ENCODE data around the gene C19orf47. TPM values are rescaled to one million over a fixed set of nuclear protein-coding genes. Genes with fewer than 3 reads are reported as not detected.
"Not testable (repeated sequence)": the region's sequence is repeated elsewhere in the genome, so short reads cannot be mapped to it uniquely, and the experiment has no call there.

C19orf47 gene
- total RNA-seq, 2 donors from 2014 or later, result 20.8 to 27.3 TPM

DNA sequence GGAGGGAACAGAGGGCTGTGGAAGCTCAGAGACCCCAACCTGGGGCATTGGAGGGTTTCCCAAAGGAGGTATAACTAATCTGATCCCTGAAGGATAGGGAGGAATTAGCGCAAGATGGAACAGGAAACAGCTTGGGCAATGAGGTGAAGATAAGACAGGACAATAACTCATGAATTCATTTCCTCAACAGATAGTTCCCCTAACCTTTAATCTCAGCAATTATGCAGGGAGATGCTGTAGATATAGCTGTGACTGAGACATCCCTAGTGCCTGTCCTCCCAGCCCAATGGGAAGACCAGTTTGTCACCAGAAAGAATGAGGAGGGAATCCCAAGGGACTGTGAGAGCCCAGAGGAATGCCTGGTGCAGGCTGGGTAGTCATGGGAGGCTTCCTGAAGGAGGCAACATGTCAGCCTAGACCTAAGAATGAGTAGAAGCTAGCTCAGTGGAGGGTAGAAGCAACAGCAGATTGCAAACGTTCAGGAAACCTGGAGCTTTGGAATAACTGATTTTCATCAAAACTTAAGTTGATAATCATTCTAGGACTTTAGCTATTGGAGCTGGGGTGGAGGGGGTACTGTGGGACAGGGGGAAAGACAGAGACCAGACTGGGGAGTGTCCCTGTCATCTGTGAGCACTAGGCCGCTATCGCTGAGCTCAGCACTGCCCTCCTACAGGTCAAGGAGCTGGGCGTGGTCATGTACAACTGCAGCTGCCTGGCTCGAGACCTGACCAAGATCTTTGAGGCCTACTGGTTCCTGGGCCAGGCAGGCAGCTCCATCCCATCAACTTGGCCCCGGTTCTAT lies 23.0 kb upstream of the C19orf47 start:
- intact Hi-C loops (cut with DNase I), result no loop called here
- H3K9me3 ChIP-seq, result no peaks in the 10 kb centered on the region
- WGBS, result 90% methylated on average over 7 of the region's 7 CpGs
- H3K27ac ChIP-seq, result no peak overlapping the region
- H3K4me1 ChIP-seq (replicated peaks), result no peaks in the 10 kb centered on the region
- TF ChIP-seq POLR2AphosphoS5 (IDR thresholded peaks at IDR 0.05), result no peak
- TF ChIP-seq, protein P1, sequence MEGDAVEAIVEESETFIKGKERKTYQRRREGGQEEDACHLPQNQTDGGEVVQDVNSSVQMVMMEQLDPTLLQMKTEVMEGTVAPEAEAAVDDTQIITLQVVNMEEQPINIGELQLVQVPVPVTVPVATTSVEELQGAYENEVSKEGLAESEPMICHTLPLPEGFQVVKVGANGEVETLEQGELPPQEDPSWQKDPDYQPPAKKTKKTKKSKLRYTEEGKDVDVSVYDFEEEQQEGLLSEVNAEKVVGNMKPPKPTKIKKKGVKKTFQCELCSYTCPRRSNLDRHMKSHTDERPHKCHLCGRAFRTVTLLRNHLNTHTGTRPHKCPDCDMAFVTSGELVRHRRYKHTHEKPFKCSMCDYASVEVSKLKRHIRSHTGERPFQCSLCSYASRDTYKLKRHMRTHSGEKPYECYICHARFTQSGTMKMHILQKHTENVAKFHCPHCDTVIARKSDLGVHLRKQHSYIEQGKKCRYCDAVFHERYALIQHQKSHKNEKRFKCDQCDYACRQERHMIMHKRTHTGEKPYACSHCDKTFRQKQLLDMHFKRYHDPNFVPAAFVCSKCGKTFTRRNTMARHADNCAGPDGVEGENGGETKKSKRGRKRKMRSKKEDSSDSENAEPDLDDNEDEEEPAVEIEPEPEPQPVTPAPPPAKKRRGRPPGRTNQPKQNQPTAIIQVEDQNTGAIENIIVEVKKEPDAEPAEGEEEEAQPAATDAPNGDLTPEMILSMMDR (IDR thresholded peaks at IDR 0.05), result no peak
- no peak for TF ChIP-seq POLR2A (IDR thresholded peaks at IDR 0.05)
- no peak for DNase-seq (ENCODE audit: low spot score)
- no peak overlapping the region for H3K4me3 ChIP-seq
- no peaks in the 10 kb centered on the region for H3K27me3 ChIP-seq (replicated peaks; ENCODE audit: insufficient read depth)
- peaks cover 0 to 4% of the 10 kb centered on the region in 2 donors for H3K36me3 ChIP-seq

DNA sequence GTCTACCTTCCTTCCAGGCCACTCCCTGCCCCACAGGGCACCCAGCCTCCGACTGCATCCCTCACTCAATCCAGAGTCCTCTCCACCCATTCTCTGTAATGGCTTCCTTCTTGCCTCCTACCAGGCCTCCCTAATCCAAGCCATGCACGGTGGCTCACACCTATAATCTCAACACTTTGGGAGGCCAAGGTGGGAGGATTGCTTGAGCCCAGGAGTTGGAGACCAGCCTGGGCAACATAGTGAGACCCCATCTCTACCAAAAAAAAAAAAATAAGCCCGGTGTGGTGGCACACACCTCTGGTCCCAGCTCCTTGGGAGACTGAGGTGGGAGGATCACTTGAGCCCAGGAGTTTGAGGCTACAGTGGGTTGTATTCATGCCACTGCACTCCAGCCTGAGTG lies 22.1 kb upstream of the C19orf47 start:
- intact Hi-C loops (cut with DNase I); DNase-seq (ENCODE audit: low spot score); H3K27ac ChIP-seq; H3K36me3 ChIP-seq; H3K9me3 ChIP-seq; H3K4me3 ChIP-seq; H3K27me3 ChIP-seq (replicated peaks; ENCODE audit: insufficient read depth); H3K4me1 ChIP-seq (replicated peaks): not testable (repeated sequence)
- WGBS, result 91% methylated on average over 3 of the region's 3 CpGs

DNA sequence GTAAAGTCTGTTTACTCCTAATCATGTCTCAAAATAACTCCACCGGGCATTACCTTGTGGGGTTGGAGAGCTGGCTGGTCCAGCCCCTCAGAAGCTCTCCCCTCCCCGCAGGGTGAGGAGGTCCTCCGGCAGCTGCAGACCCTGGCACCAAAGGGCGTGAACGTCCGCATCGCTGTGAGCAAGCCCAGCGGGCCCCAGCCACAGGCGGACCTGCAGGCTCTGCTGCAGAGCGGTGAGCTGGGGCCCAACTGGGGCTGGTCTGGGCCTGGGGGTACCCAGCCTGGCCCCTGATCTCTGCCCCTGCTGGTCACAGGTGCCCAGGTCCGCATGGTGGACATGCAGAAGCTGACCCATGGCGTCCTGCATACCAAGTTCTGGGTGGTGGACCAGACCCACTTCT lies 21.6 kb upstream of the C19orf47 start:
- 86% methylated on average over 10 of the region's 12 CpGs for WGBS
- DNase-seq (ENCODE audit: low spot score), result no peak
- Histone ChIP-seq H3K36me3 (peaks cover 0 to 4% of the 10 kb centered on the region in 2 donors), H3K4me1 (replicated peaks) (no peaks in the 10 kb centered on the region), H3K27ac (no peak overlapping the region), H3K27me3 (replicated peaks; ENCODE audit: insufficient read depth) (no peaks in the 10 kb centered on the region), H3K9me3 (no peaks in the 10 kb centered on the region), H3K4me3 (no peak overlapping the region)
- TF ChIP-seq POLR2A (IDR thresholded peaks at IDR 0.05), result no peak
- TF ChIP-seq POLR2AphosphoS5 (IDR thresholded peaks at IDR 0.05), result no peak
- TF ChIP-seq, protein P1 (IDR thresholded peaks at IDR 0.05), result no peak
- intact Hi-C loops (cut with DNase I), result no loop called here

DNA sequence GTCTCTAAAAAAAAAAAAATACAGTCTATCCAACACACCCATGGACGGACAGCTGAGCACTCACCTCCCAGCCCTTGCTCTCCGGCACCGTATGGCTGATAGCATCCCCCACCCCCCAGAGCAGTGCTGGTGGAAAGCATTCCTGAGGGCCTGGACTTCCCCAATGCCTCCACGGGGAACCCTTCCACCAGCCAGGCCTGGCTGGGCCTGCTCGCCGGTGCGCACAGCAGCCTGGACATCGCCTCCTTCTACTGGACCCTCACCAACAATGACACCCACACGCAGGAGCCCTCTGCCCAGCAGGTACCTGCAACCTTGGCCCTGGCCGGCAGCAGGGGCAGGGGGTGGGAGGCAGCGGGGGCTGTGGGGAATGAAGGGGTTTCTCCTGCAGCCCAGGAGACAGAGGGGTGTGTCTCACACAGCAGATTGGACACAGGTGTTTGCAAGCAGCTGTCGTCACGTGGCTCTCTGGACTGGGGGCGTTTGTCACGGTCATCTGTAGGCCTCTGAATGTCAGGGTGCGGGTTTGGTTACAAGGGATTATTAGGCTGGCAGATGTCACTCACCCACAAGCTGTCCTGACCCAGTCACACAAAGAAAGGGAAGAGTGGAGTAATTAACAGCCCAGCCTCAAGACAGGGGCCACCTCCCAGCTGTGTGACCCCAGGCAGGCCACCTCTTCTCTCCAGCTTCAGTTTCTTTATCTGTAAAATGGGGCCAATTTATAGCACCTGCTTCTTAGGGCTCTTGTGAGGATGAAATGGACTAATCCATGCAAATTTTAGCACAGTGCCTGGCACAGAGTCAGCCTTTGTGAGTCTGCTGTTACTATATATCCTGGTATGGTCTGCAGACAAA lies 19.6 kb upstream of the C19orf47 start:
- Histone ChIP-seq H3K9me3 (no peaks in the 10 kb centered on the region), H3K27ac (no peak overlapping the region), H3K36me3 (peaks cover 0 to 4% of the 10 kb centered on the region in 2 donors), H3K4me1 (replicated peaks) (no peaks in the 10 kb centered on the region), H3K4me3 (no peak overlapping the region), H3K27me3 (replicated peaks; ENCODE audit: insufficient read depth) (no peaks in the 10 kb centered on the region)
- DNase-seq (ENCODE audit: low spot score), result no peak
- no peak for TF ChIP-seq POLR2A (IDR thresholded peaks at IDR 0.05)
- TF ChIP-seq POLR2AphosphoS5 (IDR thresholded peaks at IDR 0.05), result no peak
- WGBS, result 78% methylated on average over 15 of the region's 16 CpGs
- intact Hi-C loops (cut with DNase I), result no loop called here

DNA sequence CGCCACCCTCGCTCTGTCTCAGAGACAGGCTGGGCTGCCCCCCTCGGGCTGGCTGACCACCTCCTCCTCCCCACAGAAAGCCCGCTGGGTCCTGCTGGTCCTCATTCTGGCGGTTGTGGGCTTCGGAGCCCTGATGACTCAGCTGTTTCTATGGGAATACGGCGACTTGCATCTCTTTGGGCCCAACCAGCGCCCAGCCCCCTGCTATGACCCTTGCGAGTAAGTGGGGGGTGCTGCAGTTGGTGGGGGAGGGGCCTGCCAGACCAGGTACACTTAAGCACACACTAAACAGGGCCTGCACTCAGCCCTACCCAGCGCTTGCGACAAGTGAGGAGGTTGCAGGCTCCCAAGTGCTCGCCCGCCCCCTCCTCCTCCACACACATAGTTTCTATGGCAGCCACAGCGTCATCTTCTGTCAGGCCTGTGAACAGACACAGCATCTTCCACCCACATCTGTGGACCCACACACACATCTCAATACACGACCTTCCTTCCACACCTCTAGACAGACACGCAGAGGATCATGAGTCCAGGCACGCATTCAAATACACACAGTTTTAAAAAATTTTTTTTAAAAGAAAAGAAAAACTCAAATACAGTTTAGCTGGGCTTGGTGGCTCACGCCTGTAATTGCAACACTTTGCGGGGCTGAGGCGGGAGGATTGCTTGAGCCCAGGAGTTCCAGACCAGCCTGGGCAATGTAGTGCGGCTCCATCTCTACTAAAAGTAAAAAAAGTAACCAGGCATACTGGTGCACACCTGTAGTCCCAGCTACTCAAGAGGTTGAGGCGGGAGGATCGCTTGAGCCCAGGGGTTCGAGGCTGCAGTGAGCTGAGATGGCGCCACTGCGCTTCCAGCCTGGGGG lies 18.7 kb upstream of the C19orf47 start:
- no peaks in the 10 kb centered on the region for H3K27me3 ChIP-seq (replicated peaks; ENCODE audit: insufficient read depth)
- no peak overlapping the region for H3K4me3 ChIP-seq
- TF ChIP-seq POLR2AphosphoS5 (IDR thresholded peaks at IDR 0.05) (no peak), POLR2A (IDR thresholded peaks at IDR 0.05) (no peak)
- TF ChIP-seq, protein P1 (IDR thresholded peaks at IDR 0.05), result no peak
- no peaks in the 10 kb centered on the region for H3K9me3 ChIP-seq
- peaks cover 0 to 4% of the 10 kb centered on the region in 2 donors for H3K36me3 ChIP-seq
- whole genome bisulfite sequencing, result 62% methylated on average over 25 of the region's 27 CpGs
- no peak overlapping the region for H3K27ac ChIP-seq
- intact Hi-C loops (cut with DNase I), result no loop called here
- DNase-seq (ENCODE audit: low spot score), result no peak
- H3K4me1 ChIP-seq (replicated peaks), result no peaks in the 10 kb centered on the region
